BLaER1 treated with 17β-estradiol and CSF1 and Interleukin-3, amounts not matched to agents 10 nM and 100 nM (cell line): ENCODE data around the gene GRID2.
"Not testable (repeated sequence)": the region's sequence is repeated elsewhere in the genome, so short reads cannot be mapped to it uniquely, and the experiment has no call there.

ENCODE experiments used
- H3K27ac ChIP-seq, 11 experiments: shearing (Covaris generic); formaldehyde crosslinking; 2 replicates each; pipeline ENCODE4 v1.8.1; 2022
- H3K27me3 ChIP-seq, 11 experiments: shearing (Covaris generic); formaldehyde crosslinking; 2 replicates each; pipeline ENCODE4 v1.8.1; 2022
- H3K36me3 ChIP-seq, 11 experiments: shearing (Covaris generic); formaldehyde crosslinking; 2 replicates each; pipeline ENCODE4 v1.8.1; 2022
- H3K4me1 ChIP-seq, 10 experiments: shearing (Covaris generic); formaldehyde crosslinking; 2 replicates each; pipeline ENCODE4 v1.8.1; 2022
- H3K4me2 ChIP-seq, 11 experiments: shearing (Covaris generic); formaldehyde crosslinking; 2 replicates each; pipeline ENCODE4 v1.8.1; 2022
- H3K4me3 ChIP-seq, 10 experiments: shearing (Covaris generic); formaldehyde crosslinking; 2 replicates each; pipeline ENCODE4 v1.8.1; 2022
- H3K9ac ChIP-seq, 11 experiments: shearing (Covaris generic); formaldehyde crosslinking; 2 replicates each; pipeline ENCODE4 v1.8.1; 2022
- H3K9me3 ChIP-seq, 11 experiments: shearing (Covaris generic); formaldehyde crosslinking; replicated peaks in 1 of 11; 2 replicates each; pipeline ENCODE4 v1.8.1; 2022
- H4K20me1 ChIP-seq, 11 experiments: shearing (Covaris generic); formaldehyde crosslinking; 2 replicates each; pipeline ENCODE4 v1.8.1; 2022
- Cebpa-rat ChIP-seq, 11 experiments: shearing (Covaris generic); IDR thresholded peaks; 2 replicates each; pipeline ENCODE4 v1.8.1; 2022

GRID2 gene

GRCh38 chr4:92387459-92388069 lies 83.8 kb downstream of the GRID2 start:
- Histone ChIP-seq H3K36me3 (no peaks in the 10 kb centered on the region), H3K27ac (no peak overlapping the region), H3K9ac (no peak overlapping the region), H3K4me3 (no peak overlapping the region), H3K9me3 (no peaks in the 10 kb centered on the region), H4K20me1 (no peaks in the 10 kb centered on the region), H3K4me1 (no peaks in the 10 kb centered on the region), H3K4me2 (no peak overlapping the region), H3K27me3 (no peaks in the 10 kb centered on the region)
- no peak for TF ChIP-seq Cebpa-rat (IDR thresholded peaks at IDR 0.05)

DNA sequence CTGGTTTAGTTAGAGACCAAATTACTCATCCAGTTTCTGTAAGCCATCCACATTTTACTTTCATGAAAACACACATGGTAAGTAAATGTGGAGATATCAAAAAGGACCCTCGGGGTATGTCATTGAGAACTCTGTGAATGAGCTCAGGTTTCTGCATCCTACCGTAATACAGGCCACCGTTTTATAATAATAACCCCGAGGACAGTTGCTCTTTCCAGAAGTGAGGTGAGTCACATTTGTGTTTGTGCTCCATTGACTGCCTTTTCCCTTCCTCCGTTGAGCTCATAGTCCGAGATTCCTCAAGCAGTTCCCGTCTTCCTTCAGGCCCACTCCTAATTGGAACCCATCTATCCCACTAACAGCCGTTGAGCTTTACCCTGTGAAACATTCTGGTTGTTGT lies 95.3 kb downstream of the GRID2 start:
- no peak overlapping the region for H3K4me3 ChIP-seq
- no peak for TF ChIP-seq Cebpa-rat (IDR thresholded peaks at IDR 0.05)
- no peak overlapping the region for H3K9ac ChIP-seq
- H3K4me2 ChIP-seq: no peak overlapping the region
- no peaks in the 10 kb centered on the region for H3K9me3 ChIP-seq
- no peaks in the 10 kb centered on the region for H3K27me3 ChIP-seq
- H3K27ac ChIP-seq: no peak overlapping the region
- no peaks in the 10 kb centered on the region for H3K36me3 ChIP-seq
- H3K4me1 ChIP-seq: no peaks in the 10 kb centered on the region
- no peaks in the 10 kb centered on the region for H4K20me1 ChIP-seq

- H3K27ac ChIP-seq, H4K20me1 ChIP-seq, H3K4me1 ChIP-seq, H3K27me3 ChIP-seq, H3K36me3 ChIP-seq, H3K9ac ChIP-seq, H3K4me2 ChIP-seq, H3K4me3 ChIP-seq, H3K9me3 ChIP-seq: not testable (repeated sequence)
Observed at GRCh38 chr4:92403525-92403924, 99.8 kb downstream of the GRID2 start.

DNA sequence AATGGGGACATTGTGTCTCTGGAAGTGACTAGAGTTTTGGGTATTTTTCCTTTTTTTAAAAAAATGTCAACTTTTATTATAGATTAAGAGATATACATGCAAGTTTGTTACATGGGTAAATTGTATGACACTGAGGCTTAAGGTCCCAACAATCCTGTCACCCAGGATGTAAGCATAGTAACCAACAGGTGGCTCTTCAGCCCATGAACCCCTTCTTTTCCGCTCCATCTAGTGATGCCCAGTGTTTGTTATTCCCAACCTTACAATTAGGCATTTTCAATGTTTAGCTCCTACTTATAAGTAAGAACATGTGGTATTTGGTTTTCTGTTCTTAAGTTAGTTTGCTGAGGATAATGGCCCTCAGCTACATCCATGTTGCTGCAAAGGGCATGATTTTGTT lies 102.7 kb downstream of the GRID2 start:
- no peak overlapping the region for H3K4me2 ChIP-seq
- no peaks in the 10 kb centered on the region for H3K36me3 ChIP-seq
- H3K27me3 ChIP-seq: no peaks in the 10 kb centered on the region
- no peaks in the 10 kb centered on the region for H4K20me1 ChIP-seq
- no peak for TF ChIP-seq Cebpa-rat (IDR thresholded peaks at IDR 0.05)
- H3K27ac ChIP-seq: no peak overlapping the region
- no peak overlapping the region for H3K4me3 ChIP-seq
- no peaks in the 10 kb centered on the region for H3K4me1 ChIP-seq
- H3K9me3 ChIP-seq: no peaks in the 10 kb centered on the region
- no peak overlapping the region for H3K9ac ChIP-seq

- Histone ChIP-seq H3K4me1 (peaks cover 0 to 4% (median 0%) of the 10 kb centered on the region in 10 experiments; a peak in 1 of 20 replicates), H3K27me3 (no peaks in the 10 kb centered on the region), H4K20me1 (no peaks in the 10 kb centered on the region), H3K9me3 (no peaks in the 10 kb centered on the region), H3K4me3 (no peak overlapping the region), H3K36me3 (no peaks in the 10 kb centered on the region), H3K27ac (no peak overlapping the region), H3K4me2 (no peak overlapping the region), H3K9ac (no peak overlapping the region)
- TF ChIP-seq Cebpa-rat (IDR thresholded peaks at IDR 0.05): no peak
Observed at GRCh38 chr4:92421920-92422319, 118.2 kb downstream of the GRID2 start.

DNA sequence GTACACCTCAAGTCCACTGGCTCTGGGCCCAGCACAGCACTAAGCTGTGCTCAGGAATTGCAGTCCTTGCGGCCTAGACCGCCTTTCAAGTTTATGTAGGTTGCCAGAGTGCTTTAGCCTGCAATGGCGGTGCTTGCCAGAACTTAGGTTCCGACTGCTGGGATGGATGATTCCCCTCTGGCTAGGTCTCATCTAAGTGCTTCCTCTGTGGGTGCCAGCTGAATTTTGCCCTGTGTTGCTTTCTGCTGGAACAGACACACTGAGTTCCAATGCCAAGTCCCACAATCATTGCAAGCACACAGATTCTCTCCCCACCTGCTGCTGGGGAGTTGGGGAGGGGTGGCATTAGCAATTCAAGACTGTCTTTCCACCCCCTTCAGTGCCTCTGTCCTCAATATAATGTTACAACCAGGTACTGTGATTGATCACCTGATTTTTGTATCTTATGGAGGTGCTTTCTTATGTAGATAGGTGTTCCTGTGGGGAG lies 129.5 kb downstream of the GRID2 start:
- H3K36me3 ChIP-seq: no peaks in the 10 kb centered on the region
- H3K9ac ChIP-seq: no peak overlapping the region
- H3K4me2 ChIP-seq: no peak overlapping the region
- H3K27me3 ChIP-seq: no peaks in the 10 kb centered on the region
- TF ChIP-seq Cebpa-rat (IDR thresholded peaks at IDR 0.05): no peak
- H4K20me1 ChIP-seq: no peaks in the 10 kb centered on the region
- H3K27ac ChIP-seq: no peak overlapping the region
- peaks cover 0 to 4% (median 0%) of the 10 kb centered on the region in 11 experiments; a peak in 1 of 22 replicates for H3K9me3 ChIP-seq
- H3K4me3 ChIP-seq: no peak overlapping the region
- no peaks in the 10 kb centered on the region for H3K4me1 ChIP-seq

- H3K9me3 ChIP-seq, H3K4me3 ChIP-seq, H3K27me3 ChIP-seq, H4K20me1 ChIP-seq, H3K9ac ChIP-seq, H3K27ac ChIP-seq, H3K4me2 ChIP-seq, H3K4me1 ChIP-seq, H3K36me3 ChIP-seq: not testable (repeated sequence)
Observed at GRCh38 chr4:92438722-92439121, 135.0 kb downstream of the GRID2 start.

DNA sequence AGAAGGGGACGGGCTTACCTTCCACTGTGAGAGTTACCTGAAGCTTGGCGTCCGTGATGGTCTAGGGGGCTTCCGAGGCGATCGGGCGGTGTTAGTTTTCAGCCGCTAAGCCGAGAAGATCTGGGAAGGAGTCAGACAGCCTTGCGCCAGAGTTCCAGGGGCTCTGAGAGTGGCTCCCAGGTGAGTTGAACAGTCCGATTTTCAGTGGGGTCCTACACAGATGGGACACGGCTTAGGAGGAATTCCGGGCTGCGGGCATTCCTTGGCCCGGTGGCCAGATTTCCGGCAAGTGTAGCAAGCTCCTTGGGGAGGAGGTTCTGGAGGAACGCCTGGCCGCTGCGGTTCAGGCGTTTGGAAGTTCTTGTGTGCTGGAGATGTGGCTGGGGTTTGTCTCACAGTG lies 138.4 kb downstream of the GRID2 start:
- not testable (repeated sequence) for H3K4me2 ChIP-seq, H3K27ac ChIP-seq

DNA sequence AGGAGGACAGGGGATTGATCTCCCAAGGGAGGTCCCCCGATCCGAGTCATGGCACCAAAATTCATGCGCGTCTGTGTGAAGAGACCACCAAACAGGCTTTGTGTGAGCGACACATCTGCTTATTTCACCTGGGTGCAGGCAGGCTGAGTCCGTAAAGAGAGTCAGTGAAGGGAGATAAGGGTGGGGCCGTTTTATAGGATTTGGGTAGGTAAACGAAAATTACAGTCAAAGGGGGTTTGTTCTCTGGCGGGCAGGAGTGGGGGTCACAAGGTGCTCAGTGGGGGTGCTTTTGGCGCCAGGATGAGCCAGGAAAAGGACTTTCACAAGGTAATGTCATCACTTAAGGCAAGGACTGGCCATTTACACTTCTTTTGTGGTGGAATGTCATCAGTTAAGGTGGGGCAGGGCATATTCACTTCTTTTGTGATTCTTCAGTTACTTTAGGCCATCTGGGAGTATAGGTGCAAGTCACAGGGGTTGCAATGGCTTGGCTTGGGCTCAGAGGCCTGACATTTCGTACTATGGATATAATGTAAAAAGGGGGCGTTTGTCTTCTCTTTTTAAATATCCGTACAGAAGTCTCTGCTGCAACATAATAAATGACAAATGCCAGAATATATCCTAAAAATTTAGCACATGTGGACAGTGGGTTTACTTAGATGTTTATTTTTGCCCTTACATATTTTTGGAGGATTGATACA lies 140.5 kb downstream of the GRID2 start:
- not testable (repeated sequence) for H4K20me1 ChIP-seq, H3K9ac ChIP-seq, H3K9me3 ChIP-seq, H3K27ac ChIP-seq, H3K4me2 ChIP-seq, H3K4me3 ChIP-seq, H3K4me1 ChIP-seq, H3K36me3 ChIP-seq, H3K27me3 ChIP-seq

More for the DNA sequence above, 138.4 kb downstream of the GRID2 start:
- not testable (repeated sequence) for H4K20me1 ChIP-seq, H3K4me1 ChIP-seq, H3K4me3 ChIP-seq, H3K36me3 ChIP-seq, H3K9me3 ChIP-seq, H3K27me3 ChIP-seq, H3K9ac ChIP-seq

GRCh38 chr4:92445127-92445526 lies 141.4 kb downstream of the GRID2 start:
- Histone ChIP-seq H3K4me3 (no peak overlapping the region), H3K9me3 (no peaks in the 10 kb centered on the region), H3K4me2 (no peak overlapping the region), H4K20me1 (no peaks in the 10 kb centered on the region), H3K27me3 (no peaks in the 10 kb centered on the region), H3K4me1 (no peaks in the 10 kb centered on the region), H3K36me3 (no peaks in the 10 kb centered on the region), H3K9ac (no peak overlapping the region), H3K27ac (no peak overlapping the region)
- TF ChIP-seq Cebpa-rat (IDR thresholded peaks at IDR 0.05): no peak
